HG03457 (cell line): ENCODE measurements around the gene GOPC.

Experiments
- ATAC-seq: cut with Tn5 transposase; IDR thresholded peaks from one replicate; pipeline ENCODE4 v1.9.1; 2021; ENCODE audit warnings: moderate number of reproducible peaks; ENCODE audit not compliant: unreplicated experiment

Gene GOPC

DNA sequence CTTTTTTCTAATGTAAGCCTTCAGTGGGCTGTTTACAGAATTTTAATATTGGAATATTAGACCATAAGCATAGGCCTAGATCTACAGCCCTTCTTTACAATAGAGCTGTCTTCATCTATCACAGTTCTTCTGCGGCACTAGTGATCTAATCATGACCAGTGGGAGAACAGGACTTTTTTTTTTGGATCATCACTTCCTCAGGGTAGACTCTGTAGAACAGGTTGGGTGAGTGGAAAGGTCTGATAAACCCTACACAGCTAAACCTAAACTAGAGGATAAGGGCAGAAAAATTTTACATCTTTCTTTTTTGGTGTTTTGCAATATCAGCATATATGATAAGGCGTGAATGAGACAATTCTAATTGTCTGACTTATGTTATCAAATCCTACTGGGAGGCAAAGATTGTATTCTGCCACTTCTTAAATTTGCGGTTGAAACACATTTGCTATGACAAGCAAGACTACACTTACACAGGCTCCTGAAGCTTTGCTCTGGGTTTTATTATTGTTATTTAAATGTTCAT, 52.2 kb downstream of the GOPC start:
- no peak for ATAC-seq

DNA sequence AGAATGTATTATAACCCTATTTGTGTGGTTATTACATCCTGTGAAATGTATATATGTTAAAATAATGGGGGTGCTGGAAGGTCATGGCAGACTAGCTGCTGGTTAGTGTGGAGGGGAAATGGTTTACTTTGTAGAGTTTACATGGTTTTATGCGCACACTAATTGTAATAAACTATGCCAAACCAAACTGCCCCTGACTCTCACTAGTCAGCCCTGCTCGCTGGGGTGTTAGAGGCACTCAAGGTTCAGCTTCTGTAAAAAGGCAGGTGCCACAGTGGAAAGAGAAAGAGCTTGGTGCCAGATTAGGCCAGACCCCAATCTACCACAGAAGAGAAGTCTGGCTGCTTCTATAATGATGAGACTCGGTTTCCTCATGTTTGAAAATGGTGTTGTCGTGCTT, 52.7 kb downstream of the GOPC start:
- ATAC-seq: no peak

DNA sequence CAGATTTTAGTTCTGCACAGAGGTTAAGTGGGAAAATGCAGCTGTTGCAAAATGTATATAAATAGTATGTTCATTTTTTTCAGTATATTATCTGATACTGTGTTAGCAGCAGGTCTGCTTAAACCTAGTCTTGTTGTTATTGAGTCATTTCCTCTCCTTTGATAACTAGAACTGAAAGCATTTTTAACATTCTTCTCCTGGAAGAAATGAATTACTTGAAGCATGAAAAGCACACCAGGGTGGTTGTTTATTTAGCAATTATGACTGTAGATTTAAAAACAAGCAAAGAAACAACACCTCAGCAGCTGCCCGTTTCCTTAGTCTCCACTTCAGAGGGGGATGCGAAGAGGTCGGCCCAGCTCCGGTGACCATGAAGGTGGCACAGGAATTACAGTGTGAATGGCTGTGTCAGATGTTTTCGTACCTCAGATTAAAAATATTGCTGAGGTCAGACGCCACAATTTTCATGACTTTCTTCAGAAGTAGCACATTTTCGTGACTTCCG, 53.5 kb downstream of the GOPC start:
- no peak for ATAC-seq

DNA sequence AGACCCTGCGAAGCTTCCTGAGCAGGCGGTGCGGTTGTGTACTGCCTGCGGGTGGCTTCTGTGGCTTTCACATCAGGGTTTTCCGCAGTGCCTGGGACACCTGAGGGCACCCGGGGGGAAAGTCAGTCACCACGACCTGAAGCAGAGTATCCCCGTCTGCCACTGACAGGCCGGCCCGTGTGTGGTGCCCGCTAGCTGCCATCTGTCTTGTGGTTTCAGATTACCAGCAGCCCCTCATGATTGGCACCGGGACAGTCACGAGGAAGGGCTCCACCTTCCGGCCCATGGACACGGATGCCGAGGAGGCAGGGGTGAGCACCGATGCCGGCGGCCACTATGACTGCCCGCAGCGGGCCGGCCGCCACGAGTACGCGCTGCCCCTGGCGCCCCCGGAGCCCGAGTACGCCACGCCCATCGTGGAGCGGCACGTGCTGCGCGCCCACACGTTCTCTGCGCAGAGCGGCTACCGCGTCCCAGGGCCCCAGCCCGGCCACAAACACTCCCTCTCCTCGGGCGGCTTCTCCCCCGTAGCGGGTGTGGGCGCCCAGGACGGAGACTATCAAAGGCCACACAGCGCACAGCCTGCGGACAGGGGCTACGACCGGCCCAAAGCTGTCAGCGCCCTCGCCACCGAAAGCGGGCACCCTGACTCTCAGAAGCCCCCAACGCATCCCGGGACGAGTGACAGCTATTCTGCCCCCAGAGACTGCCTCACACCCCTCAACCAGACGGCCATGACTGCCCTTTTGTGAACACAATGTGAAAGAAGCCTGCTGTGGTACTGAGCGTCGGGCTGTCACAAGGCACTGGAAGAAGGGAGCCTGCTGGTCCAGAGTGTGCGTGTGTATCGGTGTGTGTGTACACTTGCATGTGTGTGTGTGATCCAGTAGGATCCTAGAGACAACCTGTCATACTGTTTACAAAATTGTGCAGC, 54.4 kb downstream of the GOPC start:
- peak; percentile 57 for ATAC-seq

DNA sequence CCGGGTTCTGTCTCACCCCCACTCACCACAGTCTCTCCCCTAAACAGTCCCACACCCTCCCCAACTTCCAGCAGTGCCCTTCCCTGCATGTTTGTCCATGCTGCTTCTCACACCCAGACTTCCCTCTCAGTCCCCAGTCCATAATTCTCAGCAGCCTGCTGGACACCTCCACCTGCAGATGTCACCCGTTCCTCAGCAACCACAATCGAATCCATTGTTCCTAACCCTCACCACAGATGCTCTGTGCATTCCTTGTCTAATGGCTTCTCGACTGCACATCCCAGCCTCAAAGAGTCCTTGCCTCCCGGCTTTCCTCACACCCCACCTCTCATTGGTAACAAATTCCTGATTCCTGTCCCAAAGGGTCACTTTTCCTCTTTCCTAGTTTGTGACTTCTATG, 55.6 kb downstream of the GOPC start:
- ATAC-seq: no peak

DNA sequence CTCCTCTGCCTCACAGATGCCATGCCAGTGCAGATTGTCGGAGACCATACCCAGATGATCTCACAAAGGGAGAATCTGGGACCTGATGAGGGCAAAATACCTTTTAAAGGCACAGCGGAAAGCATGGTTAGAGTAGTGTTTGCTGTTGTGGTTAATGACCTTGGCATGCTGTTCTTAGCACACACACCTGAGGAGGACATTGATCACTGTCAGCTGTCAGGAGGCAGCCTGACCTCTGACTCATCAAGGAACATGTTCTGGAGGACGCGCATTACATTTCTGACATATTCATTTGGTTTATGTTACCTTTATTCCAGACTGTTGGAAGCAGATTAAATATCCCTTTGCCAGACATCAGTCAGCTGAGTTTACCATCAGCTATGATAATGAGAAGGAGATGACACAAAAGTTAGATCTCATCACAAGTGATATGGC, 57.1 kb downstream of the GOPC start:
- no peak for ATAC-seq

DNA sequence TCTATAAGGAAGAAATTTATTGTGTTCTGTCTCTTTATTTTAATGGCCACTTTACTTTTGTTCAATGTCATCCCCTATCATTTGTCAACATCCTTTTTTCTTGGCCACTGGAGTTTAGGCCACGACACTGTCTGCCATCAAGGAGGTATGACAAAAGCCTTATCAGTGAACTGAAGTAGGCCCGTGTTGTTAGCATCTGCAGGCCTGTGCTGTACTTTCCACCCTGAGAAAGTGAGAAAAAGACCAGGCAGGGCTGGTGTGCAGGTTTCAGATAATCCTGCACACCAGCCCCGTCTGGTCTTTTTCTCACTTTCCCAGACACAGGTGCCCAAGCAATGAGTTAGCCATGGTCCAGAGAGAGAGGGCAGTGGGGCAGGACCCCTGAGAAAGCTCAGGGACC, 57.6 kb downstream of the GOPC start:
- ATAC-seq: no peak

DNA sequence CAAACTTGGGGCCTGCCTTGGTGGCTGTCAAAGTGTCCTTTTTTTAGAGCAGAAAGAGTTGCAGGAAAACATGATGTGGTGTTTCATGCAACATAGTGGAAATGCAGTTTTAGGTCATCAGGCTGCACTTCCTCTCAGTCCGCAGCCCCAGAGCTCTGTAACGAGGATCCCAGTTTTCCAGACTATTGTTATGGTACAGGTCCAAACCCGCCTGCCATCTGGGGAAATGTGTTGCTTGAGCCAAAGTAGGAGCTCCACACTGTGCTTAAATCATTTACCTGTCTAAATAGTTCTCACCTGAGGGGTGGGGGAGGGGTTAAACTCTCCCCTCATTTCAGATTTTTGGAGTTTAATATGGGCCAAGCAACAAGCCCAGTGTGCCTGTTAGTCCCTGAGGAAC, 59.8 kb downstream of the GOPC start:
- no peak for ATAC-seq

DNA sequence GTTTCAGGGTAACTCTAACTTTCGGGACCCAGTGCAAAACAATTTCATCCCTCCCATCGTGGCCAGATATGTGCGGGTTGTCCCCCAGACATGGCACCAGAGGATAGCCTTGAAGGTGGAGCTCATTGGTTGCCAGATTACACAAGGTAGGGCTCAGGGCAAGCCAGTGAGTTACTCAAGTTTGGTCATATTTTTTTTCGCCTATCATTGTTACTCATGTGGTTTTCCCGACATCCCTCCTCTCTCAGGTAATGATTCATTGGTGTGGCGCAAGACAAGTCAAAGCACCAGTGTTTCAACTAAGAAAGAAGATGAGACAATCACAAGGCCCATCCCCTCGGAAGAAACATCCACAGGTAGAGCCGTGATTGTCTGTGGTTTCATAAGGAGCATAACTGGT, 61.6 kb downstream of the GOPC start:
- no peak for ATAC-seq

DNA sequence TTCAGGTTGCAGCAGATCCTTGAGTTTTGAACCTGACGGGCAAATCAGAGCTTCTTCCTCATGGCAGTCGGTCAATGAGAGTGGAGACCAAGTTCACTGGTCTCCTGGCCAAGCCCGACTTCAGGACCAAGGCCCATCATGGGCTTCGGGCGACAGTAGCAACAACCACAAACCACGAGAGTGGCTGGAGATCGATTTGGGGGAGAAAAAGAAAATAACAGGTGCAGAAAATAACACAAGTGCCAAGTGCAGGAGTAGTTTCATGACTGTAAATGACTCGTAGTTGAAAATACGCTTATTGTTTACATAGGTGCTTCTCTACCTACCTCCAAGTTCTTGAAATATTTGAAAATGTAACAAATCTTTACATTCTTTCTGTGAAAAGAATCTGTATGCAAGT, 63.7 kb downstream of the GOPC start:
- ATAC-seq: no peak

DNA sequence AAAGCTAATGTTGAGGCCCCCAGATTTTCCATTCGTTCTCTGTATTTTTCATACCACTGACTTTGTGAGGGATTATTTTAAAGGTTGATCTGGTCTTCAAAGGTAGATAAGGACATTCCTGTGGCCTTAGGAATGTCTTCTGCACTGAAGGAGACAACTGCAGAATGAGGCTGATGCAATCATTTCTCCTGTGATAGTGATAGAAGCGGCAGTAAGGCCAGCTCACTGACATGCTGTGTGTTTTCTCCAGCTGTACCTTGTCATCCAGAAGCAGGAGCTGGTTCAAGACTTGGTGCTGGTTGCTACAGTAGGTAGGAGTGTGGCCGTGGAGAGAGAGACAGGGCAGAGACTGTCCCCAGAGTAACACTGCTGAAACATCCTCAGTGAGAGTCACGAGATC, 66.0 kb downstream of the GOPC start:
- ATAC-seq: no peak

DNA sequence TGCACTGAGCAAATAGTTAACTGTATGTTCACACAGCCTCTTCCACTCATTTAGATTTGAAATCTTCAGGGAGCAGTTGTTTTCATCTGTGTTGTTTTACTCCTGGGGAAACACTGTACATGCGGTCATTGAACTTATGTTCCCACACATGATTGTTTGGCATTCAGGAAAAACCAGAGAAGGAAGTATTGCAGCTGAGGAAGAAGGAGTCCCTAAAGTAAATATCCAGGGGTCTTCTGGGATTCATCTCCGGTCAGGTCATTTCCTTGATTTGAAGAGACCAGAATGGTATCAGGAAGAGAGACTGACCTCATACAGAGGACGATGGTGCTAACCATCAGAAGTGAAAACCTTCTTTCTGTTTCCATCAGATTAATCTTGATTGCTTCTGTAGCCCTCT, 67.3 kb downstream of the GOPC start:
- ATAC-seq: no peak

DNA sequence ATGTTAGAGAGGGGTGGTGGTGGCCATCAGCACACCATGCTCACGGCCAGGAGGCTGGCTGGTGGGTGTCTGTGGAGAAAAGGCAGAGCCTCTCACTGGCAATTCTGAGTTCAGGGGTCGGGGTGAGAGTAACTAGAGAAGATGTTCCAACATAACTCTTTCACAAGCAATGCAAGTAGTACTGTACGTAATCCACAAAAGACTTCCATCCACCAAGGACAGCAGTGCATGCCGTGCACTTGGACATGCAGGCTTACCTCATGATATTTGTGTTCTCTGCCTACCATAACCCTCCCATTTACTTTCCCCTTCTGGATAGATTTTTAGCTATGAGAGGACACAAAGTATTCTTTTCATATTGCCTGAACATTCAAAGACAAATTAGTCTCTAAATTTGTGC, 68.5 kb downstream of the GOPC start:
- no peak for ATAC-seq

DNA sequence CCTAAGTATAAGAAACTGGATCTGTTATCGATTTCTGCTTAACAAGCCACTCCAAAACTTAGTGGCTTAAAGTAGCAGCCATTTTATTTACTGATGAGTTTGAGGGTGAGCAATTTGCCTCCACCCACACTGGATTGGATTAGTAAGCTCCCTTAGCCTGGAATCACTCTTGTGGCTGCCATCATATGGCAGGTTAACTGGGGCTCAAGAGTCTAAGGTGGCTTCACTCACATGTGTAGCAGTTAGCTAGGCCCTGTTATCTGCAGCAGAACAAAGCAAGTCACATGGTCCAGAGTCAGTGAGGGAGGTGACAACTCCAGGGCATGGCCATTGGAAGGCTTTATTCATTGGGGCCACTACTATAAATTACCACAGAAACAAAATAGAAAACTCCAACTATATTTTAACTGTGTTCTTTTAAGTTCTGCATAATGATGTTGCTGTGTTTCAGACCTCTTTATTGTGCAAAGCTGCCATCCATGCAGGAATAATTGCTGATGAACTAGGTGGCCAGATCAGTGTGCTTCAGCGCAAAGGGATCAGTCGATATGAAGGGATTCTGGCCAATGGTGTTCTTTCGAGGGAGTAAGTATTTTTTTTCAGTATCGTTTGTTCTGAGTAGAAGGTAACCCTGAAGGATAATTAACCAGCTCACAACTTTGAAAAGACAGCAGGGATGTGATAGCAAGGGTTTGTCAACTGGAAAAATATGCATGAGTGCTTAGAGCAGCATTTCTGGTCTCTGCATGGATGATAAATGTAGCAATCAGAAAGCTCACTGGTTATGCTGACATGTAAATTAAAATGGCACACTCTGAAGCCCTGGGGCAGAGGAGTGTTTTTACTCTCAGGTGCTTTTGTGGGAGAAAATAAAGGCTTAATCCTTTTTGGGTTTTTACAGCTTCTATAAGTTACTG, 70.2 kb downstream of the GOPC start:
- ATAC-seq: no peak

DNA sequence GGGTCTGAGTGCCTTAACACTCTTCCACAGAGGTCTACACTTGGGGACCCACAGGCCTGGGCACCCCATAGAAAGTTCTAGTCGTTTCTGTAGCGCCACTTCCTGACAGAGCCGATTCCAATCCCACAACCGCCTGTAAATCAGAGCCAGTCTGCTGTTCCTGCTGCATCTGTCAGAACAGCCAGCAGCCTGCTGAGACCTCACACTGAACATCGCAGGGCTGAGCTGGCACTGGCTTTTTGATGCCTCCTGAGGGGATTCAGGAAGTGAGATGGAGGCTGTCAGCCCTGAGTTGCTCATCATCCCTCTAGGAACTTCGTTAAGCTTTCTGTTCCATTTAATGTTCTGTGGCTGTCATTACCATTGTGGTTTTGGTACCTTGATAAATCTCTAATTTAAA, 71.0 kb downstream of the GOPC start:
- no peak for ATAC-seq

DNA sequence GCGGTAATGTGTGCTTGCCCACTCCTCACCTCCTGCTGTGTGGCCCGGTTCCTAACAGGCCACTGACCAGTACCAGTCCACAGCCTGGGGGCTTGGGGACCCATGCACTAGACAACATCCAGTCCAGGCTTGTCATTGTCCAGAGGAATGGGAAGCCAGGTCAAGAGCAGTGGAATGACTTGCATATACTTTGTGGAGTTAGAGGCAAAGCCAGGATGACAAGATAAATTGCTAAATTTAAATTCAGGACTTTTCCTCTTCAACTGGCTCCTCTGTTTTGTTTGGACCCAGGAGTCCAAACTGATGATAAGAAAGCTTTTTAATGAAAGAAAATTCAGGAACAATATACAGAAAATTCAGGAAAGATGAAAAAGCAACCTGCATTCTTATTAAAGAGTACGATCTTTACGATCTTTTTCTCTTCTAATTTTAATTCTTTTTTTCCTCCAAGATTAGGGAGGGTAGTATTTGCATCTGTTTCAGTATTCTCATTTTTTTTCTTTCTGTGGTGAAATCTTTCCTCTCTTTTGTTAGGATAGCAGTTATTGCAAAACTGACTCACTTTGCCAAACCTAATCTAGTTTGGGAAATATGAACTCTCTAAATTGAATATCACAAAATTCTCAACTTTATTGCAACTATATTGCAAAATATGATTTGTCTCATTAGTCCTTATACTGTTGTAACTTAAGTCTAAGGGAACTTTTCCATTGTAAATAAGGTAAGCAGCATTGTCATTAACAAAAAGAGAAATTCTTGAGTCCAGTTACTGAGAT, 71.7 kb downstream of the GOPC start:
- ATAC-seq: no peak

DNA sequence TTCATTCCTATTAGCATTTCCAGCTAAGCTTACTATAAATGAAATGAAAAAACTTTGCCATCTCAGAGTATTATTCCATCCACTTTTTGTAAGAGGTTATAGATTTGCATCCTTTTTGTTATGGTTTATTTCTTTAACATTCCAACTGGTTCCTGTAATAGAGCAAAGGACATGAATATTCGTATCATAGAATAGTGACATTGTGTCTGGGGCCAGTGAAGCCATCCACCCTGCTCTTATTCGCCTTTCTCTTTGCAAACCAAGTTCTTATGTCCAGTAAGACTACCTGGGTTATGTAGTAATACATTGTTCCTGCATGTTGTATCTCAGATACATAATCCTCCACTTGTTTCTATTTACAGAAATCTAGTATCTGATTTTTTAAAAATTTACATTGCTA, 76.7 kb downstream of the GOPC start:
- ATAC-seq: no peak

DNA sequence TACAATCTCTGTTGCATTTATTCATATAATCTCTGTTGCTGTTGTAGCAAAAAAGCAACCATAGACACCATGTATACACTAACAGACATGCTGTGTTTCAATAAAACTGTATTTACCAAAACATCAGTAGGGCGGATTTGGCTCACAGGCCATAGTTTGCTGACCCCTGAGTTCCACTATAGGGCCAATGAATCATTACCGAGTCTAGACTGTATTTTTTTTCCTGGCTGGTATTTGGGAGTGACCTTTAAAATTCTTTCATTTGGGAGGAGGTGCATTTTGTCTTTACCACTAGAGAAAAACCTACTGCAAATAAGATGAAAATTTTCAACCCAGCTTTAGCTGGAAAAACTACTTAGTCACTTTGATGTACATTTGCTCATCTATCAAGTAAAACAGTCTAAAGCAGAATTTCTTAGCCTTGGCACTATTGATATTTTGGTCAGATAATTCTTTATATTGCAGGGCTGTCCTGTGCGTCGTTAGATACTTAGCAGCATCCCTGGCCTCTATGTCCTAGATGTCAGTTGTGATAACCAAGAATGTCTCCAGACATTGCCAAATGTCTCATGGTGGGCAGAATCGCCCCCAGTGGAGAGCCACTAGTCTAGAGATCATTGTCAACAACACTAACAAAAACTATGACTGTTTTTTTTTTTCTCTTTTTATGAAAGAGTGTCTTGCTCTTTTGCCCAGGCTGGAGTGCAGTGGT, 80.4 kb downstream of the GOPC start:
- no peak for ATAC-seq

DNA sequence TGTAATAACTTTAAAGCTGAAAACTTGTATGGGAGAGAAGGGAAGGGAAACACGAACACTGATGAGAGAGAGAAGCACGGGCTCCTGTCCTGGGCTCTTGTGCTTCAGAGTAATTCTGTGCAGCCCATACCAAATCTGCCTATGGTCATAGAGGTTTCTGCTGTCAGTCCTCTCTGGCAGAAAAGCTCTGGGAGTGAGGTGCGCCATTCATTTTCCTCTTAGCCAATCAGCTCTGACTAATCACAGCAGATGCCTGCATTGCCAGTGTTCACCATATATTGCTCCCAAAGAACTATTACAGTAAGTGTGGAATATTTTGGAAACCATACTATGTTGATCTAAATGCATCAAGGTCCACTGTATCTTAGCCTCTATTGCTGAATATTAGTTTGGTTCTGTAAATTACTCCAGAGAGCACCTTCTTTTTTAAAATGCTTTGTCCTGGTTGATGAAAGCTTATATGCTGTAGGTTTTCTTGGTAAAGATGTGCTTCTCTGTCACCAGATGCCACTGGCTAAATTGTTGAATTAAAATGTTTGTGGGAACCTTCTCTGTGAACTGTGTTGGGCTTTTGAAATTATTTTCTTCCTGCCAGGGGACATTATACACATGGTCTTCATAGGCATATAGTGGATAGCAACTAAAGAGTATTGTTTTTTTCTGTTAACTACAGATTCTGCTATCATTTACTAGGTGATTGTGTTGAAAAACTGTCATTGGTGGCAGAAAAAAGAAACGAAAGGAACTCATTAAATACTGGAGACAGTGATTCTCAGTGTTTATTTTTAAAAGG, 81.5 kb downstream of the GOPC start:
- ATAC-seq: no peak
